HL-60 (cell line): ENCODE results near the gene NRP2.

Experiments
- DNase-seq, 2 experiments: peaks; one replicate each; pipeline ENCODE4 v3.0.0-alpha.2; 2010 to 2020; ENCODE audit warnings: low read depth in 1 of 2, low spot score in 1 of 2
- H3K27ac ChIP-seq: fragments of 250-450 bp; sonication (Bioruptor Pico); replicated peaks from 2 replicates; pipeline ENCODE4 v1.5.1; 2020; ENCODE audit warnings: mild to moderate bottlenecking, moderate library complexity
- H3K27me3 ChIP-seq: fragments of 250-450 bp; sonication (Bioruptor Pico); 2 replicates; pipeline ENCODE4 v1.5.1; 2021; ENCODE audit warnings: mild to moderate bottlenecking, moderate library complexity; ENCODE audit not compliant: insufficient read depth, poor library complexity, severe bottlenecking
- H3K4me3 ChIP-seq: replicated peaks from 2 replicates; pipeline ENCODE4 v1.5.1; 2011; ENCODE audit warnings: mild to moderate bottlenecking, control low read depth, low read length; ENCODE audit not compliant: insufficient read depth
- CTCF ChIP-seq: IDR thresholded peaks from one replicate; pipeline ENCODE4 v1.5.1; 2011; ENCODE audit warnings: low read length, control low read depth, inconsistent platforms; ENCODE audit not compliant: insufficient read depth
- GABPA ChIP-seq: IDR thresholded peaks from 2 replicates; pipeline ENCODE4 v1.6.1; 2012; ENCODE audit warnings: low read depth
- POLR2AphosphoS5 ChIP-seq: IDR thresholded peaks from 2 replicates; pipeline ENCODE4 v1.6.1; 2012; ENCODE audit warnings: low read depth
- REST ChIP-seq: IDR thresholded peaks from 2 replicates; pipeline ENCODE4 v1.6.1; 2012; ENCODE audit warnings: low read depth; ENCODE audit not compliant: insufficient replicate concordance
- SPI1 ChIP-seq: IDR thresholded peaks from 2 replicates; pipeline ENCODE4 v1.6.1; 2012; ENCODE audit warnings: low read depth, mild to moderate bottlenecking, borderline replicate concordance

Gene NRP2

GRCh38 chr2:205802065-205802464 lies 119.8 kb downstream of the NRP2 start:
- TF ChIP-seq REST (no peak), CTCF (no peak), SPI1 (no peak), GABPA (no peak), POLR2AphosphoS5 (no peak)
- DNase-seq: no peak
- Histone ChIP-seq H3K27ac (no peak overlapping the region), H3K4me3 (no peak overlapping the region), H3K27me3 (no peaks in the 10 kb centered on the region)

- DNase-seq: no peak
- TF ChIP-seq POLR2AphosphoS5 (no peak), SPI1 (no peak), REST (no peak), CTCF (no peak), GABPA (no peak)
- Histone ChIP-seq H3K4me3 (no peak overlapping the region), H3K27me3 (peaks cover 2% of the 10 kb centered on the region), H3K27ac (no peak overlapping the region)
Observed at GRCh38 chr2:205802941-205803340, 120.6 kb downstream of the NRP2 start.

- DNase-seq: no peak
- TF ChIP-seq GABPA: no peak
- TF ChIP-seq SPI1: peak; percentile 69; the same call in 1 of the 2 replicates
- no peak for TF ChIP-seq CTCF
- Histone ChIP-seq H3K4me3 (no peak overlapping the region), H3K27me3 (peaks cover 5% of the 10 kb centered on the region), H3K27ac (no peak overlapping the region)
Observed at GRCh38 chr2:205803500-205803899, 121.2 kb downstream of the NRP2 start.

- Histone ChIP-seq H3K4me3 (no peak overlapping the region), H3K27ac (no peak overlapping the region), H3K27me3 (peaks cover 7% of the 10 kb centered on the region)
- TF ChIP-seq REST: no peak
- DNase-seq: no peak
Observed at GRCh38 chr2:205805136-205805535, 122.8 kb downstream of the NRP2 start.
